CD4-positive, alpha-beta T cell treated with Interleukin-10 for 1 hour (primary cell): ENCODE data around the gene TMEM238L.

ENCODE experiments used
- DNase-seq: peaks from one replicate; pipeline ENCODE4 v3.0.0-alpha.2; 2020

TMEM238L gene

GRCh38 chr17:10803350-10803749 lies 549 bp downstream of the TMEM238L start:
- no peak for DNase-seq

- no peak for DNase-seq
Observed at GRCh38 chr17:10802496-10803284, 1.2 kb downstream of the TMEM238L start.

GRCh38 chr17:10799407-10799806 lies 4.5 kb downstream of the TMEM238L start:
- DNase-seq, result no peak

GRCh38 chr17:10798910-10799309 lies 5.0 kb downstream of the TMEM238L start:
- DNase-seq, result no peak

GRCh38 chr17:10798332-10798749 lies 5.6 kb downstream of the TMEM238L start:
- no peak for DNase-seq

GRCh38 chr17:10797476-10798328 lies 6.2 kb downstream of the TMEM238L start:
- no peak for DNase-seq

GRCh38 chr17:10793816-10794215 lies 10.1 kb downstream of the TMEM238L start:
- DNase-seq, result no peak

- DNase-seq, result no peak
Observed at GRCh38 chr17:10793256-10793655, 10.6 kb downstream of the TMEM238L start.

GRCh38 chr17:10792151-10792550 lies 11.7 kb downstream of the TMEM238L start:
- no peak for DNase-seq

- no peak for DNase-seq
Observed at GRCh38 chr17:10790491-10791401, 13.2 kb downstream of the TMEM238L start.

GRCh38 chr17:10789694-10790271 lies 14.1 kb downstream of the TMEM238L start:
- DNase-seq, result no peak

- no peak for DNase-seq
Observed at GRCh38 chr17:10787306-10788045, 16.4 kb downstream of the TMEM238L start.

GRCh38 chr17:10785295-10785694 lies 18.6 kb downstream of the TMEM238L start:
- no peak for DNase-seq

- DNase-seq, result no peak
Observed at GRCh38 chr17:10779609-10780008, 24.3 kb downstream of the TMEM238L start.

- DNase-seq, result no peak
Observed at GRCh38 chr17:10777890-10778289, 26.0 kb downstream of the TMEM238L start.

- DNase-seq, result no peak
Observed at GRCh38 chr17:10777131-10777807, 26.6 kb downstream of the TMEM238L start.

GRCh38 chr17:10776381-10776780 lies 27.5 kb downstream of the TMEM238L start:
- DNase-seq, result no peak

GRCh38 chr17:10775740-10776356 lies 28.1 kb downstream of the TMEM238L start:
- DNase-seq, result no peak

GRCh38 chr17:10775058-10775457 lies 28.8 kb downstream of the TMEM238L start:
- no peak for DNase-seq

- no peak for DNase-seq
Observed at GRCh38 chr17:10773391-10773790, 30.5 kb downstream of the TMEM238L start.
